NCI-H774 (cell line): ENCODE measurements around the gene ISCA2.

ENCODE experiments used
- DNase-seq: peaks from one replicate; lab custom pipeline; 2025; lab: John Stamatoyannopoulos, UW

ISCA2 gene

DNA sequence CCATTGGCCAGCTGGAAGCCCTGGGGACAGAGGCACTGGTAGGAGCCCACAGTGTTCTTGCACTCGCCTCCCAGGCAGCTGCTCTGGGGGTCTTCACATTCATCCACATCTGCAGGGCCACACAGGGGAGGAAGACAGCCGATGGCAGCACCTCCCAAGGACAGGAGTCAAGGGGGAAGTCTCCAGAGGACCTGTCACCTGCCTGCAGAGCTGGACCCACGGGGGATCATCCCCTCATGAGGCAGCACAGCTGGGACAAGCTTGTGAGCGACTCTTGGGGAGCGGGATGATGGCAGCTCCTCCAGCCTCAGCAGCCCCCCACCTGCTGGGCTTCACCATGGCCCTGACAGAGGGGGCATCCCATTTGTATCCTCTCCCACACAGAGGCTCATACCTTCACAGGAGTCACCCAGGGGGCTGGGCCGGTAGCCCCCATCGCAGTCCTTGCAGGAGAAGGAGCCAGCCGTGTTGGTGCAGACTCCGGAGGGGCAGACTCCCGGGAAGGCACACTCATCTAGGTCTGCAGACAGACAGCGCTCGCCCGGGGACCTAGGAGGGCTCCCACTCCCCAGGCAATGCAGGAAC lies 15.4 kb downstream of the ISCA2 start:
- DNase-seq = no peak

GRCh38 chr14:74509587-74510222 lies 16.1 kb downstream of the ISCA2 start:
- DNase-seq = no peak

- no peak for DNase-seq
Measured at GRCh38 chr14:74510223-74510931, 16.8 kb downstream of the ISCA2 start.

DNA sequence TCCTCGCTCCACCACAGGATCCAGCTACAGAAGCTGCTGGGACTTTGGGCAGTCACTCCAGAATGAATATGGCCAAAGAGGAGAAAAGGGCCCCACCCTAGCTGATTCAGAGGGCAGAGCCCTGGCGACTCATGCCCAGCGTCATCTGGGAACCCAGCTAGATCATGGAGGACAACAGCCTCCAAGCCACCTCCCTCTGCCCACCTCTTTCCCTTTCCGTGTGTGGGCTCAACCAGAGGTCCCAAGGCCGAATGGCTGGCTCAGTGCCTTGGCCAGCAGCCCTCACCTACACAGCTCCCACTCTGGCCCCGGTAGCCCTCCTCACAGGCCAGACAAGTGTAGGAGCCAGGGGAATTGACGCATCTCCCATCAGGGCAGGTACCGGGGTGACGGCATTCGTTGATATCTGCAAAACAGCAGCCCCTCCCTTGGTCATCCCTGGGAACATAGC lies 17.4 kb downstream of the ISCA2 start:
- DNase-seq = no peak

GRCh38 chr14:74511966-74512830 lies 18.6 kb downstream of the ISCA2 start:
- DNase-seq = no peak

DNA sequence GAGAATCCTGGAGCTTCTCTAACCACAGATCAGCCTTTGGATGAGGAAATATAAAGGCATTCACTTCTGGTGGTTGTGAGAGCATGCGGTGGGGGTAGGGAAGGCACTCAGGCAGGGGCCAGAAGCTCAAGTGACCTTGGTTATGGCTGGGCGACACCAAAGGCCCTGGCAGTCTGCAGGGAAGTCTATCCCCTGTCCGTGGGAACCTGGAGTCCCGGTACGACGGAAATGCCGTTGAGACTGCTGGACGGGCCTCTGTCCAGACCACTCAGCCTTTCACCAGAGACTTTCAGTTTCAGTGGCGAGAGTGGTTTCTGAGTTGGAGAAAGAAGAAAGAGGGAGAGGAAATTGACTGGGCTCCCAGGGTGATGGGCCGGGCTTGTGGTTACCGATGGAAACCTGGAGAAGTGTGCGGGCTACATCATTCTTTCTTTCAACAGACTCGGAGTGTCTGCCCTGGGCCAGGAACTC lies 20.9 kb downstream of the ISCA2 start:
- DNase-seq = no peak

- no peak for DNase-seq
Measured at GRCh38 chr14:74515891-74516412, 22.4 kb downstream of the ISCA2 start.

DNA sequence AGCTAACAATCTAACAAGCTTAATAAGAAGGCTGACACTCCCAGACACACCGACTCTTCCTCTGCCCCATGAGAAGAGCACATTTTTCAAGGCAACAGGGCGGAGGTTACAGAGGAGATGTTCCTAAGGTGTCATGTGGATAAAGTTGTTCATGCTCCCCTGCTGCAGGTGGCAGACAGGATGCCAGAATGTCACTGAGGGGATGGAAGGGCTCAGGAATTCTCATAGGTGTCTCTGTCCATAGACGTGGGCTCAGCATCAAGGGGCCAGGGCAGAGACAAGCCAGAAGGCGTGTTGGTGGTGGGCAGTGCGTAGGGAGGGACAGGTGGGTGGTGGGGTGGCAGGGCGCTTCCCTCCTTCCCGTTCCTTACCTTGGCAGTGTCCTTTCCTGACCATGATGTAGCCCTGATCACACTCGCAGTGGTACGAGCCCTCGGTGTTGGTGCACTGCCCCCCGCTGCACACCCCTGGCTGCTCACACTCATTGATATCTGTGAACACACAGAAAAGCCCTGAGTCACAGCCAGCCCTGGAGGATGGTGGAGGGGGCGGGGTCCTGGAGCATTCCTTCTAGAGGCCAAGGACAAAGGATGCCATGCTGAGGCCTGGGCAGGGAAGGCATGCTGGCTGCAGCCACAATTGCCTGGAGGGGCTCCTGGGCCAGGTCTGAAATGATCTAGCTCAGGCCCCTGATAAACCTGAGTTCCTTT lies 23.0 kb downstream of the ISCA2 start:
- no peak for DNase-seq

- DNase-seq = no peak
Measured at GRCh38 chr14:74517731-74518130, 24.2 kb downstream of the ISCA2 start.

DNA sequence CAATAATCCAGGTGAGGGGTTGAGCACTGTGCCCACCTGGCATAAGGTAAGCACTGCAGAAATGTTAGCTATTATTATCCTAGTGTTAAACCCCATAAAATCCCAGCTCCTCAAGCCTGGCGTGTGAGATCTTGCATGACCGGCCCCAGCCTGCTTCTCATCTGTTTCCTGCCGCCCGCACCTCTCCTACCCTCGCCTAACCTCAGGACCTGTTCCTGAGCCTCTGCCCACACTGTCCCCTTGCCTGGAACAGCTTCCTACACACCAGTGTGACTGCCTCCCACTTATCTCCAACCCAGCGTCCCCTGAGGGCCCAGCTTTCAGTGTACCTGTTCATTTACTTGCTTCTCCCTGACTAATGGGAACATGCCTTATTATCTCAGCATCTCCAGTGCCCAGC lies 24.7 kb downstream of the ISCA2 start:
- DNase-seq = no peak

DNA sequence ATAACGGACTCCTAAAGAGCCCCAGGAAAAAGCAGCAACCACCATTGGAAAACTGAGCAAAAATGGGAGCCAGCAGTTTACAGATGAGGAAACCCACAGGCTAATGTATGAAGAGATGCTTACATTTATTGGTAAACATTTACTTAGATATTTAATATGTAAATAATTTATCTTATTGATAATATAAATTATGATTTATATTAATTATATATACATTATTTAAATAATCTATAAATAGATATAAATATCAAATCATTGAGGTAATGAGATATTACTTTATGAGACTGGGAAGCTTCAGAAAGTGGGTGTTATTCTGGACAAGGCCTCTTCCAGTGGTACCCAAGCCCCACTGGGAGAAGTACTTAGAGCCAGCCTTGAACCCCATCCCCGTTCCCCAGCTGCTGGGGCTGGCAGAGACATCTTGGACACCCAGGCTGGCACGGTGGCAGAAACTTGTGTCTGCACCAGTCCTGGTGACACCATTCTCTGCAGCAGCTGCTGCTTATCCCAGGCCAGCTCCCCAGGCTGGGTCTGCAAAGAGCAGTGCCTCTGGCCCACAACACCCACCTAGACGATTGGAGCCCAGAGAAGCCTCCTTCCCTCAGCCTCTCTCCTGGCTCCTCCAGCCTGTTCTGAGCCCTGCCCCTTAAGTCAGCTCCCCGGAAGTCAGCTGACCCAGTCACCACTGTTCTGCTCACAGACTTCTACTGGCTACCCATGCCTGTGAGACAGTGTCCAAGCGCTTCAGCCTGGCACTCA lies 25.9 kb downstream of the ISCA2 start:
- no peak for DNase-seq

DNA sequence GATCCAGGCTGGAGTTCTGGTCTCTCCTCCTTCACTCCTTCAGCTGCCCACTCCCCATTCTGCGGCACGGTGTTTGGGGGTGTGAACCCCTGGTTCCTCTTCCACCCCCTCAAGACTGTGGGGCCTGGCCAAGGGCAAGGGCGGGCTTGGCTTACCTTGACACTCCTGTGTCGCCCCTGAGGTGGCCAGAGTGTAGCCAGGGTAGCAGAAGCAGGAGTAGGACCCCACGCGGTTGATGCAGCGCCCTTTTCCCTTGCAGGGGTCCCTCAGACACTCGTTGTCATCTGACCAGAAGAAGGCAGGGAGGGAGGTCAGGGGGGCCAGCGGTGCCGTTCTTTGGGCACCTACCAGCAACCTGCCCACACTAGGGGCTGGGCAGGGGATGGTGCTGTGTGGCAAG lies 28.2 kb downstream of the ISCA2 start:
- DNase-seq = no peak

GRCh38 chr14:74522740-74523139 lies 29.2 kb downstream of the ISCA2 start:
- no peak for DNase-seq

GRCh38 chr14:74524076-74524811 lies 30.7 kb downstream of the ISCA2 start:
- no peak for DNase-seq

GRCh38 chr14:74524812-74525135 lies 31.2 kb downstream of the ISCA2 start:
- no peak for DNase-seq

DNA sequence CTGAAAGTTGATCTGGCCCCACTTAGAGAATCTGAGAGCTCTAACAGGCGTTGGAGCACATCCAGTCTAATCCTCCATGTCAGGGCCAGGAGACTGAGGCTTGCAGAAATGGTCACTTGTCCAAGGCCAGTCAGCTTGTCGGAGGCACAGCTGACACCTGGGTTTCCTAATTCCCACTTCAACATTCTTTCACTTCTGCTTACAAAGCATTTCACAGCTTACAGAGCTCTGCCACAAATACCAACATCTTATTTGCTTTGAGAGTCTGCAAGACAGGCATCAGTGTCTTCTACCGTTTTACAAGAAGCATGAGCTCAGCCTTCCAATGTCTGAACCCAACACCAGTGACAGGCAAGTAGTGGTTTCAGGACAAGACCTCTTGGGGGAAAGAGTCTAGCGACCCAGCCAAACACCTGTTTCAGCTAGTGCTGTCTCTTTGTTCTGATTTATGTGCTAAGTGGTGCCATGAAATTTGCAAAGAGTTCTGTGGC lies 31.8 kb downstream of the ISCA2 start:
- DNase-seq = no peak

GRCh38 chr14:74526854-74527585 lies 33.5 kb downstream of the ISCA2 start:
- no peak for DNase-seq

GRCh38 chr14:74527736-74528280 lies 34.2 kb downstream of the ISCA2 start:
- DNase-seq = no peak

GRCh38 chr14:74528406-74528805 lies 34.8 kb downstream of the ISCA2 start:
- no peak for DNase-seq
